HUES64 (cell line): Measurements from ENCODE around the gene STAT1.
A peak's percentile ranks its signal among the peaks of the same experiment; 100 is the strongest.

Experiments
- H3K27ac ChIP-seq: 2 replicates; pipeline ENCODE4 v1.7.0; 2013; ENCODE audit warnings: low read depth, low read length, inconsistent platforms
- H3K27me3 ChIP-seq: 2 replicates; pipeline ENCODE4 v1.6.1; 2013; ENCODE audit warnings: mild to moderate bottlenecking, low read length; ENCODE audit not compliant: insufficient read depth
- H3K36me3 ChIP-seq: 2 replicates; pipeline ENCODE4 v1.6.1; 2013; ENCODE audit warnings: mild to moderate bottlenecking, low read length; ENCODE audit not compliant: insufficient read depth
- H3K4me1 ChIP-seq: 2 replicates; pipeline ENCODE4 v1.6.1; 2013; ENCODE audit warnings: mild to moderate bottlenecking, low read length, moderate library complexity; ENCODE audit not compliant: insufficient read depth
- H3K4me3 ChIP-seq: 2 replicates; pipeline ENCODE4 v1.5.1; 2013; ENCODE audit warnings: mild to moderate bottlenecking, low read length, moderate library complexity
- H3K9ac ChIP-seq: 2 replicates; pipeline ENCODE4 v1.6.1; 2013; ENCODE audit warnings: mild to moderate bottlenecking, low read depth, low read length
- H3K9me3 ChIP-seq: 2 replicates; pipeline ENCODE4 v1.6.1; 2013; ENCODE audit warnings: low read depth, low read length; ENCODE audit not compliant: insufficient read depth
- WGBS: fragments of 150-250, 120-280 bp; methylation state at CpG from one replicate; pipeline ENCODE4 v1.1.7; 2013; ENCODE audit warnings: missing lambda C conversion rate; 5-methylcytosine and 5-hydroxymethylcytosine counted together

The STAT1 gene

DNA sequence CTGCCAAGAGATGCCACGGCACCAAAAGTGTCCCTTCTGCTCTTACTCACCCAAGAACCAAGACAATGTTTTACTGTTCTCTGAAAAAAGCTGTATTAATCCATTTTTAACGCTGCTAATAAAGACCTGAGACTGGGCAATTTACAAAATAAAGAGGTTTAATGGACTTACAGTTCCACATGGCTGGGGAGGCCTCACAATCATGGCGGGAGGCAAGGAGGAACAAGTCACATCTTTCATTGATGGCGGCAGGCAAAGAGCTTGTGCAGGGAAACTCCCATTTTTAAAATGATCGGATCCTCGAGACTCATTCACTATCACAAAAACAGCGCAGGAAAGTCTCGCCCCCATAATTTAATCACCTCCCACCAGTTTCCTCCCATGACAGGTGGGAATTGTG lies 1.9 kb upstream of the STAT1 start:
- Histone ChIP-seq H3K4me3 (no peak overlapping the region), H3K9ac (no peak overlapping the region), H3K27me3 (peaks cover 50% of the 10 kb centered on the region), H3K9me3 (no peaks in the 10 kb centered on the region; the same call in 1 of the 2 replicates), H3K4me1 (peaks cover 12% of the 10 kb centered on the region; the same call in 1 of the 2 replicates), H3K36me3 (peaks cover 4% of the 10 kb centered on the region; the same call in 1 of the 2 replicates), H3K27ac (no peak overlapping the region)
- WGBS: 80% methylated on average over 7 of the region's 8 CpGs

DNA sequence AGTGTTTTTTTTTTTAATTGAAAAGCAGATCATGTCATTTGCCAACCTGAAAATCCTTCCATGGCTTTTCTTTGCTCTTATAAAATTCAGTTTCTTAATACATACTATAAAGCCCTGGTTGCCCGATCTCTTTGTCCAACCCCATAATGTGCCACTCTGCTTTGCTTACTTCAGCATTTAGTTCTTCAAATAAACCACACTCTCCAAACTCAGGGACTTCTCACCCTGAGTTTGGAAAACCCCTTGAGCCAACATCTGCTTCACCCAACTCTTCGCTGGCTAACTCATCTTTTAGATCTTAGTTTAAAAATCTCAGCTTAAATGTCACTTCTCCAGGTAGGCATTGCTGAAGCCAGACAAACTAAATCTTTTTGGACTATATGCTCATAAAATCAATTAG lies 1.3 kb upstream of the STAT1 start:
- 91% methylated on average over 2 of the region's 2 CpGs for WGBS
- Histone ChIP-seq H3K36me3 (peaks cover 4% of the 10 kb centered on the region), H3K27me3 (peaks cover 50% of the 10 kb centered on the region), H3K4me1 (peaks cover 10% of the 10 kb centered on the region; the same call in 1 of the 2 replicates), H3K27ac (no peak overlapping the region), H3K4me3 (no peak overlapping the region), H3K9ac (no peak overlapping the region), H3K9me3 (no peaks in the 10 kb centered on the region; the same call in 1 of the 2 replicates)

DNA sequence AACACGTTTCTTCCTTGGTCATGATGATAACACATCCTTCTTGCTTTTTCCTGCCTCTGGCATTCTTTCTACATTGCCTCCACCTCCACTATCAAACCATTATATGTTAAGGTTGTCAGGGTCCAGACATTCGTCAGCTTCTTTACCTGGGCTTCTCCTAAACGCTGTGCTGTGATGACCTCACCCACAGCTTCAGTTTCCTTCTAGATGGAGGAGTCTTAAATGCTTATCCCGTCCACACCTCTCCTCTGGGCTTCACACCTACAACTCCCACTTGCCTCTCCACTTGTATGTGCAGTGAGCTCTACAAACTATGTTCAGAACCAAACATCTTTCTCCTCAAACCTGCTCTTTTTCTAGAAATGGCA lies 666 bp upstream of the STAT1 start:
- no peaks in the 10 kb centered on the region; the same call in 1 of the 2 replicates for H3K9me3 ChIP-seq
- no peak overlapping the region for H3K9ac ChIP-seq
- H3K4me3 ChIP-seq: peak overlapping the region; percentile 92
- peaks cover 10% of the 10 kb centered on the region for H3K36me3 ChIP-seq
- WGBS: 50% methylated on average over 4 of the region's 4 CpGs
- peaks cover 49% of the 10 kb centered on the region for H3K27me3 ChIP-seq
- peaks cover 6% of the 10 kb centered on the region; the same call in 1 of the 2 replicates for H3K4me1 ChIP-seq
- no peak overlapping the region; the same call in 1 of the 2 replicates for H3K27ac ChIP-seq

DNA sequence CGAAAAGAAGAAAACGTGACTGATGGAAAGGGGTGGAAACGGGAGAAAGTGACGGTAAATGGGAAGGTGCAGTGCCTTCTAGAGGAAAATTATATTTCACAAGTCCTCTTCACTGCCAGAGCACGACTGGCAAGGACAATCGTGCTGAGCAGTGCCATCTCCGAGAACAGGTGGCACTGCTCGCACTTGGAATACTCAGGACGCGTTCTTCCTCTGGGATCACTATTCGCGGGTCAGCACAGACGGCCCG lies 364 bp downstream of the STAT1 start:
- H3K9me3 ChIP-seq: no peaks in the 10 kb centered on the region; the same call in 1 of the 2 replicates
- peaks cover 5% of the 10 kb centered on the region; the same call in 1 of the 2 replicates for H3K4me1 ChIP-seq
- H3K4me3 ChIP-seq: peak overlapping the region; percentile 92
- 2% methylated on average over 14 of the region's 14 CpGs for WGBS
- H3K27ac ChIP-seq: peak overlapping the region; percentile 67; the same call in 1 of the 2 replicates
- H3K9ac ChIP-seq: peak overlapping the region; percentile 74
- peaks cover 39% of the 10 kb centered on the region for H3K27me3 ChIP-seq
- peaks cover 21% of the 10 kb centered on the region for H3K36me3 ChIP-seq

DNA sequence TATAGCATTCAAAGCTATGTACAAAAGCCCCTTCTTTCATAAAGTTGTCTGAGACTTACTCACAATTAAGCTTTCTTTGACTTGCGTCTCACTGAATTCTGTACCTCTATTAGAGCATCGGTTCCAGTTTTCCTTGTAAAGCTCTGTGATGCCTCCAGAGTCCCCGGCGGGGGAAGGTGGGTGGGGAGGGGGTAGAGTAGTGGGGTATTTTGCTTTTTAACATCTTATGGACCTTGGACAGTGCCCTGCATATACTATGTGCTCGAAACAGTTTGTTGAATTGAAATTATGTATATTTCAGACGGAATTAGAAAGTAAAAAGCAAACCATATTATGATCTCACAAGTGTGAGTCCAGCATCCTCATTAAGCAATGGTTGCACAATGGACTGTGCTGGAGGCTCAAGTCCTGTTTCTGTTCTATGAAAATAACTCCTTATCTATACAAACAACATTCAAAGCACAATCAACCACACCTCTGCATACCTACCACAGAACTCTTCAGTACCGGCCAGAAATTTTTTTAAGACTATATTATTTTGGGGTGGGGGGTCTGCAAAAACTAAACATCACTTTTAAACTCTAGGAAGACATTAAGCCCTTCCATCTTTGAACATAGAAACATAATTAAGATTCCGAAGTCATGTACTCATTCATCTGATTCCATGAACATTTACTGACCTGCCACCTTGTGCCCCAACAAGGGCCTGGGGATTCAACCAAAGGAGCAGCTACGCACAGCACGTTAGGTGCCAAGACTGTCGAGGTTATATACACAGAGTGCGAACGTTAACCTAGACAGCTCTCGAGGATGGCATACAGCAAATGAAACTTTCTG lies 908 bp downstream of the STAT1 start:
- H3K4me3 ChIP-seq: peak overlapping the region; percentile 92
- H3K27ac ChIP-seq: no peak overlapping the region
- peaks cover 33% of the 10 kb centered on the region for H3K27me3 ChIP-seq
- peak overlapping the region; percentile 74 for H3K9ac ChIP-seq
- WGBS: 55% methylated on average over 13 of the region's 14 CpGs
- H3K36me3 ChIP-seq: peaks cover 26% of the 10 kb centered on the region
- peaks cover 5% of the 10 kb centered on the region; the same call in 1 of the 2 replicates for H3K4me1 ChIP-seq
- no peaks in the 10 kb centered on the region; the same call in 1 of the 2 replicates for H3K9me3 ChIP-seq

DNA sequence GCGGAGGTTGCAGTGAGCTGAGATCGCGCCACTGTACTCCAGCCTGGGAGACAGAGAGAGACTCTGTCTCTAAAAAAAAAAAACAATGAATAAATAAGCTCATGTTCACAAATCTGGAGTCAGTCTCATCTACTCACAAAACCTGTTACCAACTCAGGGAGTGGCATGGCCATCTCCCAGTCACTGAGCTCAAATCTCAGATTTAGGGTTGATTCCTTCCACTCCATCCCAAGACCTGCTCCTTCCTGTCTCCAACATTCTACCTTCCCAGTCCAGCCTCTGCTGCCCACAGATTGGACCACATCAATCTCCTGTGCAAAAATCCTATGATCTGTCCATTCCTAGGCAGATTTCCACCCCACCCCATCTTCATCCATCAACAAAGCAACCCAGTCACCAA lies 1.6 kb downstream of the STAT1 start:
- WGBS: over 99% methylated on average over 3 of the region's 3 CpGs
- H3K4me3 ChIP-seq: no peak overlapping the region; the same call in 1 of the 2 replicates

DNA sequence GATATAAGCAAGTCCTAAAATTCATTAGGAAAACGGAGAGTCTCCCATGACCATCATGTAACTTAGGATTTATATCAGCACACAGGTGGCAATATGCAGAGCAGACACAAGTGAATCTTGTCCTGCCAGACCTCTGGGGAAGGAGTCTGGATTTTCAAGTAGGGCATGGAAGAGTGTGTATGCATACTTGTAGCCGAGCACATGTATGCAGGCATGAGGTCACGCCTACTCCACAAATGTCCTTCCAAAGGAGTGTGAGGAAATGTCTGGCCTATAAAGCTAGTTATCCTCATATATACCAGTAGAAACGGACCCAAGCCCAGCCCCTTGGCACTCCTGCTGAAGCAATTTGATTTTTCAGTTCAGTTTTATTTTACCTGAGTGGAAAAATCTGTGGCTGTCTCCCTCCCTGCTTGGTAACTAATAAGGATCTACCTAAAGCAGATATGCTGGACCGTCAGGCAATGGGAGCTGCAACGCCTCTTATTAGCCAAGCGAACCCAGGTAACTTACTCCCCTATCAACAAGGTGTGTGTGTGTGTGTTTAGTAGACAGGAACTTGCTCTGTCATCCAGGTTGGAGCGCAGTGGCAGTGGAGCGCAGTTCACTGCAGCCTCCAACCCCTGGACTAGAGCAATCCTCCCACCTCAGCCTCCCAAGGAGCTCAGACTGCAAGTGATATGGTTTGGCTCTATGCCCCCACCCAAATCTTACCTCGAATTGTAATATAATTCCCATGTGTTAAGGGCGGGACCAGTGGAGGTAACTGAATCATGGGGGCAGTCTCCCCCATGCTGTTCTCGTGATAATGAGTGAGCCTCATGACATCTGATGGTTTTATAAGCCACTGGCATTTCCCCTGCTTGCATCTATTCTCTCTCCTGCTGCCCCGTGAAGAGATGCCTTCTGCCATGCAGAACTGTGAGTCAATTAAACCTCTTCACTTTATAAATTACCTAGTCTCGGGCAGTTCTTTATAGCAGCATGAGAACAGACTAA lies 2.8 kb downstream of the STAT1 start:
- H3K4me1 ChIP-seq: peaks cover 5% of the 10 kb centered on the region; the same call in 1 of the 2 replicates
- peaks cover 45% of the 10 kb centered on the region for H3K36me3 ChIP-seq
- WGBS: 91% methylated on average over 14 of the region's 14 CpGs
- H3K27ac ChIP-seq: no peak overlapping the region
- H3K9ac ChIP-seq: no peak overlapping the region
- H3K27me3 ChIP-seq: peaks cover 18% of the 10 kb centered on the region
- no peaks in the 10 kb centered on the region; the same call in 1 of the 2 replicates for H3K9me3 ChIP-seq
- H3K4me3 ChIP-seq: no peak overlapping the region

More for the DNA sequence above, 1.6 kb downstream of the STAT1 start:
- H3K9me3 ChIP-seq: no peaks in the 10 kb centered on the region; the same call in 1 of the 2 replicates
- H3K4me1 ChIP-seq: peaks cover 5% of the 10 kb centered on the region; the same call in 1 of the 2 replicates
- H3K27ac ChIP-seq: no peak overlapping the region
- peaks cover 29% of the 10 kb centered on the region for H3K27me3 ChIP-seq
- H3K9ac ChIP-seq: no peak overlapping the region
- peaks cover 33% of the 10 kb centered on the region for H3K36me3 ChIP-seq

DNA sequence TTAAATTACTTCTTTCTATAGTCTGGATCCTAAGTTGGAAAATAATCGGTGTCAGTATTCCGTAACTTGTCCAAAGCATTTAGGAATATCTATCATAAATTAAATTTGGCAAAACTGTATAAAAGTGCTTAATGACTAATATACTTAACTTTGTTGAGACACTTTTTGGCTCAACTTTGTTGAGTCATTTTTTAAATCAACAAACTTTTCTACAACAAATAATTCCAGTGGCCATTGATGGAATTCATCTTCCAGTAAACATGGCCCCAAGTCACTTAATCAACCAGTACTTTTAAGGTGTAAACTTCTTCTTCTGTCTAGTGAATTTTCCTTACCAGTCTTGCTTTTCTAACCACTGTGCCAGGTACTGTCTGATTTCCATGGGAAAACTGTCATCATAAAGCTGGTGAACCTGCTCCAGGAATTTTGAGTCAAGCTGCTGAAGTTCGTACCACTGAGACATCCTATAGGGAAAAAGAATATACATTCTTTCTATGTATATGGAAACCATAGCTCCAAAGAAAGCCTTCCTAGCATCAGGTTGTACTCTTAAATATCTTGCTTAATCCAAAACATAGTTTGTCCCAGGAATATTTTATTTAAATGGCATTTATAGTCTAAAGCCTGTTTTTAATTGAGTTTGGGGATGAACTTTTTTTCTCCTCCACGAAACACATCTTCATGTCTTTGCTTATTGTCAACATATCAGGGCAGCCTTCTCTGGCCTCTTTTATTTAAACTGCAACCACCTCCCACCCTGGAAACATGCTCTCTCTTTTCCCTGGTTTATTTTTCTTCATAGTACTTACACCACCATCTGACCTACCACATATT lies 4.2 kb downstream of the STAT1 start:
- peaks cover 5% of the 10 kb centered on the region; the same call in 1 of the 2 replicates for H3K4me1 ChIP-seq
- no peak overlapping the region for H3K27ac ChIP-seq
- no peak overlapping the region for H3K4me3 ChIP-seq
- H3K9me3 ChIP-seq: no peaks in the 10 kb centered on the region
- no peak overlapping the region for H3K9ac ChIP-seq
- H3K36me3 ChIP-seq: peaks cover 59% of the 10 kb centered on the region
- H3K27me3 ChIP-seq: peaks cover 3% of the 10 kb centered on the region
- 91% methylated on average over 4 of the region's 4 CpGs for WGBS

DNA sequence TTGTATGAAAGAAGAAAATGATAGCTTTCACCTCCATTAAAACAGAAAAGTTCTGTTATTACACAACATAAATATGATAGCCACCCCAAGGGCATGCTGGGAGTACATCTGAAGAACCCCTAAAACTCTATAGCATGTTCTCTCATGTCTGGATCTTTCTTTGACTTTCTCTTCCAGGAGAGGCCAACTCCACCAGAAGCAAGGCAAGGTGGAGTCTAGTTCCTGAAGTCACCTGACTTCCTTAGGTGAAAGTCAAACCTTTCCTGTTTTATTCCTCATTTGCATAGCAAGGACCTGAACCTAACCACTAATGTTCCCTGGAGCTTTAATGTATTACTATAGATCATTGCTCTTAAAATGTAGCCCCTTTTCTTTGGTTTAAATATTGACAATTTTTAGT lies 5.7 kb downstream of the STAT1 start:
- peaks cover 74% of the 10 kb centered on the region for H3K36me3 ChIP-seq
- peaks cover 4% of the 10 kb centered on the region; the same call in 1 of the 2 replicates for H3K4me1 ChIP-seq
- no peak overlapping the region for H3K27ac ChIP-seq
- H3K9ac ChIP-seq: no peak overlapping the region
- no peaks in the 10 kb centered on the region for H3K27me3 ChIP-seq
- no peak overlapping the region for H3K4me3 ChIP-seq
- H3K9me3 ChIP-seq: no peaks in the 10 kb centered on the region

DNA sequence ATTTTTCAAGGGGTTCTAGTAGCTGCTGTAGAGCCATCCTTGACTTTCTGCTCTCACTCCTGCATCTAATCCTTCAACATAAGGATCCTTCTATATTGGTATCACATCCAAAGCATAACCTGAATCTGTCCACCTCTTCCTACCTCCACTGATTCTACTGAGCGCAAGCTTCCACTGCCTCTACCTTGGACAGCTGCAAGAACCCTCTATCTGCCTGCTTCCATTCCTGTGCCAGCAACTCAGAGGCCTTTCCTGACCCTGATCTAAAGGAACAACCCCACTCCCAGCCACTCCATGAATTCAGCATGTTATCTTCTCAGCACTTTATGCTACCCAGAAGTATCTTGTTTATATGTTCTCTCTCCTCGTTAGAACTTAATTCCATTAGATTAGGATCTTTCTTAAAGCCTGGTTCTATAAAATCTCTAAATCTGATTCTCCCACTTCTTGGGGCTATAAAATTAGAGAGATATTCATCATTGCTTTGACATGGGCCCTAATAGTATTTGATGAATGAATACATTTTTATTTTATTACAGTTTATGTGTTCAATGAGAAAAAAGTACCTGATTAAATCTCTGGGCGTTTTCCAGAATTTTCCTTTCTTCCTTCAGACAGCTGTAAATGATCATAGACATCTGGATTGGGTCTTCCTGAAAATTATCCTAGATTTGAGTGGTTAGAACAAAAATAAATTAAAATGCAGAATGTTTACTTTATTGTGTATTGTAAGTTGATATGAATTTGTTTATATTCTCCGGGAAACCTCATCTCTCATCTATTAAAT lies 6.8 kb downstream of the STAT1 start:
- 92% methylated on average over 3 of the region's 4 CpGs for WGBS
- H3K9ac ChIP-seq: no peak overlapping the region
- H3K4me1 ChIP-seq: no peaks in the 10 kb centered on the region
- peaks cover 85% of the 10 kb centered on the region for H3K36me3 ChIP-seq
- H3K9me3 ChIP-seq: no peaks in the 10 kb centered on the region
- no peak overlapping the region for H3K27ac ChIP-seq
- H3K27me3 ChIP-seq: no peaks in the 10 kb centered on the region
- no peak overlapping the region for H3K4me3 ChIP-seq
